ENCODE data around the gene DHH. TPM values are rescaled to one million over a fixed set of nuclear protein-coding genes. Genes with fewer than 3 reads are reported as not detected.
A peak's percentile ranks its signal among the peaks of the same experiment; 100 is the strongest.

Gene DHH
- total RNA-seq, 1 experiment from 2014 or later: not detected

- H3K4me1 Mint-ChIP-seq (ENCODE audit: low read depth, unreplicated experiment): peaks cover 9% of the 10 kb centered on the region
- H3K27ac Mint-ChIP-seq (ENCODE audit: unreplicated experiment): no peak overlapping the region
- BruUV-seq (replicated peaks): no TSS peak
- DNase-seq: no peak
- intact Hi-C loops (cut with micrococcal nuclease; ENCODE audit: unreplicated experiment): no loop called here
- no peaks in the 10 kb centered on the region for H3K9me3 Mint-ChIP-seq (ENCODE audit: low read depth, unreplicated experiment)
- CTCF ChIA-PET: interaction anchor here (0.5 to 1.9 kb wide), 2 partner anchors 9 to 105 kb away, joined by 4 to 8 read pairs; no protein-coding TSS in a partner anchor
- H3K36me3 Mint-ChIP-seq (ENCODE audit: insufficient read depth, unreplicated experiment): peaks cover 10% of the 10 kb centered on the region
- peaks cover 57% of the 10 kb centered on the region for H3K27me3 Mint-ChIP-seq (ENCODE audit: unreplicated experiment)
- H3K4me3 Mint-ChIP-seq (ENCODE audit: low read depth, unreplicated experiment): peak overlapping the region; percentile 42
- TF ChIP-seq CTCF (IDR thresholded peaks at IDR 0.05; ENCODE audit: unreplicated experiment): no peak
Observed at GRCh38 chr12:49094975-49095365, 369 bp upstream of the DHH start.

GRCh38 chr12:49093792-49094159 is 825 bp downstream of the DHH start:
- Mint-ChIP-seq H3K4me1 (ENCODE audit: low read depth, unreplicated experiment) (peaks cover 9% of the 10 kb centered on the region), H3K9me3 (ENCODE audit: low read depth, unreplicated experiment) (no peaks in the 10 kb centered on the region), H3K27me3 (ENCODE audit: unreplicated experiment) (peaks cover 62% of the 10 kb centered on the region), H3K27ac (ENCODE audit: unreplicated experiment) (no peak overlapping the region), H3K4me3 (ENCODE audit: low read depth, unreplicated experiment) (peak overlapping the region; percentile 42), H3K36me3 (ENCODE audit: insufficient read depth, unreplicated experiment) (peaks cover 10% of the 10 kb centered on the region)
- no TSS peak for BruUV-seq (replicated peaks)
- CTCF ChIA-PET: interaction anchor here (1.9 kb wide), 1 partner anchor 10 kb away, joined by 8 read pairs; no protein-coding TSS in a partner anchor
- intact Hi-C loops (cut with micrococcal nuclease; ENCODE audit: unreplicated experiment): no loop called here
- no peak for TF ChIP-seq CTCF (IDR thresholded peaks at IDR 0.05; ENCODE audit: unreplicated experiment)
- no peak for DNase-seq

- DNase-seq: no peak
- Mint-ChIP-seq H3K4me1 (ENCODE audit: low read depth, unreplicated experiment) (peaks cover 9% of the 10 kb centered on the region), H3K27ac (ENCODE audit: unreplicated experiment) (no peak overlapping the region), H3K9me3 (ENCODE audit: low read depth, unreplicated experiment) (no peaks in the 10 kb centered on the region), H3K4me3 (ENCODE audit: low read depth, unreplicated experiment) (no peak overlapping the region), H3K36me3 (ENCODE audit: insufficient read depth, unreplicated experiment) (peaks cover 10% of the 10 kb centered on the region), H3K27me3 (ENCODE audit: unreplicated experiment) (peaks cover 65% of the 10 kb centered on the region)
- no peak for TF ChIP-seq CTCF (IDR thresholded peaks at IDR 0.05; ENCODE audit: unreplicated experiment)
- BruUV-seq (replicated peaks): no TSS peak
- CTCF ChIA-PET: interaction anchor here (0.9 to 1.9 kb wide), 4 partner anchors 8 to 17 kb away, joined by 3 to 8 read pairs (median 4); partner anchors contain the start of gene LMBR1L
- intact Hi-C loops (cut with micrococcal nuclease; ENCODE audit: unreplicated experiment): no loop called here
Observed at GRCh38 chr12:49092816-49093406, 1.7 kb downstream of the DHH start.

GRCh38 chr12:49092086-49092815 is 2.4 kb downstream of the DHH start:
- no peak overlapping the region for H3K27ac Mint-ChIP-seq (ENCODE audit: unreplicated experiment)
- no peaks in the 10 kb centered on the region for H3K9me3 Mint-ChIP-seq (ENCODE audit: low read depth, unreplicated experiment)
- H3K27me3 Mint-ChIP-seq (ENCODE audit: unreplicated experiment): peaks cover 65% of the 10 kb centered on the region
- peak; percentile 34 for TF ChIP-seq CTCF (IDR thresholded peaks at IDR 0.05; ENCODE audit: unreplicated experiment)
- CTCF ChIA-PET: interaction anchor here (0.8 to 1.8 kb wide), 4 partner anchors 8 to 95 kb away, joined by 3 to 5 read pairs (median 3); partner anchors contain the start of gene LMBR1L
- peak overlapping the region; percentile 30 for H3K4me3 Mint-ChIP-seq (ENCODE audit: low read depth, unreplicated experiment)
- intact Hi-C loops (cut with micrococcal nuclease; ENCODE audit: unreplicated experiment): no loop called here
- H3K36me3 Mint-ChIP-seq (ENCODE audit: insufficient read depth, unreplicated experiment): peaks cover 10% of the 10 kb centered on the region
- H3K4me1 Mint-ChIP-seq (ENCODE audit: low read depth, unreplicated experiment): peaks cover 9% of the 10 kb centered on the region
- no TSS peak for BruUV-seq (replicated peaks)
- peak; percentile 46 for DNase-seq

Data from Calu3 (cell line).